GM12865 (cell line): ENCODE measurements around the gene MCM3AP.
"Not testable (repeated sequence)": the region's sequence is repeated elsewhere in the genome, so short reads cannot be mapped to it uniquely, and the experiment has no call there.

Source experiments
- DNase-seq: peaks from one replicate; pipeline ENCODE4 v3.0.0; 2010; ENCODE audit warnings: low read depth
- H3K4me3 ChIP-seq: 2 replicates; pipeline ENCODE4 v1.5.1; 2011; ENCODE audit warnings: mild to moderate bottlenecking, low read depth, low read length, control low read depth
- CTCF ChIP-seq: IDR thresholded peaks from 2 replicates; pipeline ENCODE4 v1.5.1; 2011; ENCODE audit warnings: low read length, control low read depth, low read depth, inconsistent platforms; ENCODE audit not compliant: insufficient read depth; ENCODE audit errors: missing control alignments

MCM3AP gene

DNA sequence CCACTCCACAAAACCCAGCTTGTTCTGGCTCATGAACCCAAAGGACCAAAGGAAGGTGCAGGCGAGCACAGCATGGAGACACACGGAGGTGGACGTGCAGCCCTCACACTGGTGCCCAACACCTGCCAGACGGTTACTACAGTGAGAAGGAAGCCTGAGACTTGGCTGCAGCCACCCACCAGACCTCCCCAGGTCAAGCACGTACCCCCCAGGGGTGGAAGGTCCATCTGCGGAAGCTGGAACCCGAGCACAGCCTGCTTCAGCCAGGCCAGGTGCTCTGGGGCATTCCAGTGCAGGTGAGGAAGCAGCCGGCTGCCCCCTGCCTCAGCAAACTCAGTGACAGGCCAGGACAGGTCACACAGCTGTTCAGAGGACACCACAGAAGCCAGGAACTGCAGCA lies 40.8 kb downstream of the MCM3AP start:
- H3K4me3 ChIP-seq = no peak overlapping the region
- DNase-seq = no peak
- TF ChIP-seq CTCF = no peak

GRCh38 chr21:46243960-46244361 lies 41.5 kb downstream of the MCM3AP start:
- H3K4me3 ChIP-seq = no peak overlapping the region
- no peak for TF ChIP-seq CTCF

GRCh38 chr21:46243325-46243724 lies 42.1 kb downstream of the MCM3AP start:
- DNase-seq = no peak
- no peak for TF ChIP-seq CTCF
- H3K4me3 ChIP-seq = no peak overlapping the region

More at GRCh38 chr21:46243960-46244361, 41.5 kb downstream of the MCM3AP start:
- DNase-seq = no peak

GRCh38 chr21:46241577-46241976 lies 43.8 kb downstream of the MCM3AP start:
- H3K4me3 ChIP-seq, DNase-seq: not testable (repeated sequence)

DNA sequence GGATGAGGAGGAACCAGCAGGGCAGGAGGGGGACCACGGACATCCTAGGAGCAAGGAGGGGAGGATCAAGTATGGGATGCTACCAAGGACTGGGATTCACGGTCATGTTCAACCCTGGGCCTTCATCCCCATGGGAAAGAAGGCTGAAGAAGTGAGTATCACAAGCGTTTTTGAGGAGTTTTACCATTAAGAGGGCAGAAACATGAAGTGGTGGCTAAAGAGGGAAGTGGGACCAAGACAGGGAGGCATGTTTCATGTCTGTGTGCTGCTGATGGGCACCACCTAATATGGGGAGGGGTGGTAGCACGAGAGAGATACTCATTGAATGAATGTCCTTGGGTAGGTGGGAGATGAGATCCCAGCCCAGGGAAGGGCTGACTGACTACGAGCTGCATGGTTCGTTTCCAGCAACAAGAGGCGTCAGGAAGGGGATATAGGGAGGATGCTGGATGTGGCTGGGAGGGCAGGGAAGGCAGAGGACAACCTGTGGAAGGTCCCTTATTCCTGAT lies 45.5 kb downstream of the MCM3AP start:
- TF ChIP-seq CTCF = no peak
- no peak for DNase-seq

DNA sequence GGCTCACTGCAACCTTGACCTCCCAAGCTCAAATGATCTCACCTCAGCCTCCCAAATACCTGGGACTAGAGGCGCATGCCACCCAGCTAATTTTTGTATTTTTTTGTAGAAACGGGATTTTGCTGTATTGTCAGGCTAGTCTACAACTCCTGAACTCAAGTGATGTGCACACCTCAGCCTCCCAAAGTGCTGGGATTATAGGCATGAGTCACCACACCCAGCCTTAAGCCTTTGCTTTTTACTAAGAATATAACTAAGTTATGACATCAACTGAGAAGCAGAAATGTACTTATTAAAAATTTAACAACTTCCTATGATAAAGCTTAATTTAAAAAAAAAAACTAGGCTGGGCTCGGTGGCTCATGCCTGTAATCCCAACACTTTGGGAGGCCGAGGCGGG lies 47.9 kb downstream of the MCM3AP start:
- no peak for DNase-seq
- no peak overlapping the region for H3K4me3 ChIP-seq
- no peak for TF ChIP-seq CTCF

More for the DNA sequence above, 45.5 kb downstream of the MCM3AP start:
- H3K4me3 ChIP-seq = no peak overlapping the region

DNA sequence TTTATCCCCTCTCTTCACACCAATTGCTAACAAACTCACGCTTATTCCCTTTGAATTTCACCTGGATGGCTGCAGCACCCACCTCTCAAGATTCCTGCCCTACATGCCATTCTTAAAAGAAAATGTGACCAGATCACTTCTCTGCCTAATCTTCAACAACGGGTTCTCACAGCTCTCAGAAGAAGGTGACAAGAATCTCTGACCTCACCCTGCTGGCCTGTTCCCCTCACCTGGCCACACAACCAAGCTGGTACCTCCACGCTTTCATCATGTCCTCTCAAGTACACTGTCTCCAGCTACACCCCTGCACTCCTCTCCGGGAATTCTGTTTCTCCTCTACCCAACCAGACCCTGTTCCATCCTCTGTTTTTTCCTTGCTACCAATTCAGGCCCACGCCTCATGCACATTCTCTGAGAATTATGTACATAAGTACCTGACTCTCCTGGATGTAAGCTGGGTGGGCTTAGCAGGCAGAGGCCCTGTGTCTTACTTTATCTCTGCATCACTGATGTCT lies 50.9 kb downstream of the MCM3AP start:
- no peak for DNase-seq
- H3K4me3 ChIP-seq = no peak overlapping the region
- no peak for TF ChIP-seq CTCF
